H1 (cell line): ENCODE results near the gene RSAD2.
A peak's percentile ranks its signal among the peaks of the same experiment; 100 is the strongest.

Experiments used
- CTCF ChIP-seq, 3 experiments: IDR thresholded peaks; 1 replicate in 2 of 3; 2 replicates in 1 of 3; pipeline versions ENCODE4 v1.5.1 to v1.6.1; 2011; ENCODE audit warnings: low read length in 3 of 3, mild to moderate bottlenecking in 3 of 3, inconsistent platforms in 2 of 3, low read depth in 1 of 3, moderate library complexity in 1 of 3; ENCODE audit not compliant: insufficient read depth in 1 of 3; ENCODE audit errors: control extremely low read depth in 1 of 3
- JUND ChIP-seq: IDR thresholded peaks from 2 replicates; pipeline ENCODE4 v1.6.1; 2011; ENCODE audit warnings: mild to moderate bottlenecking, improper control_type of control experiment, low read length
- MAFK ChIP-seq: IDR thresholded peaks from 2 replicates; pipeline ENCODE4 v1.6.1; 2012; ENCODE audit warnings: low read depth, mild to moderate bottlenecking, improper control_type of control experiment, low read length
- POLR2A ChIP-seq, 2 experiments: IDR thresholded peaks; 1 replicate in 1 of 2; 2 replicates in 1 of 2; pipeline ENCODE4 v1.6.1; 2011; ENCODE audit warnings: low read depth in 2 of 2, low read length in 2 of 2, mild to moderate bottlenecking in 2 of 2; ENCODE audit errors: control extremely low read depth in 1 of 2
- POLR2AphosphoS5 ChIP-seq: IDR thresholded peaks from 2 replicates; pipeline ENCODE4 v1.6.1; 2011; ENCODE audit warnings: low read depth, low read length
- RAD21 ChIP-seq, 2 experiments: IDR thresholded peaks in 1 of 2; conservative IDR thresholded peaks in 1 of 2; 2 replicates each; pipeline ENCODE4 v1.6.1; 2011; ENCODE audit warnings: low read depth in 2 of 2, low read length in 2 of 2, improper control_type of control experiment in 1 of 2, inconsistent platforms in 1 of 2, mild to moderate bottlenecking in 1 of 2, moderate library complexity in 1 of 2
- RFX5 ChIP-seq: IDR thresholded peaks from 2 replicates; pipeline ENCODE4 v1.6.1; 2011; ENCODE audit warnings: low read depth, low read length, improper control_type of control experiment, borderline replicate concordance
- SIN3A ChIP-seq, 2 experiments: IDR thresholded peaks in 1 of 2; conservative IDR thresholded peaks in 1 of 2; 2 replicates each; pipeline ENCODE4 v1.6.1; 2011 to 2012; ENCODE audit warnings: low read length in 2 of 2, improper control_type of control experiment in 1 of 2, low read depth in 1 of 2, mild to moderate bottlenecking in 1 of 2

- no peak for TF ChIP-seq SIN3A (conservative IDR thresholded peaks at IDR 0.05 in 1 of 2, IDR thresholded peaks at IDR 0.05 in 1 of 2; ENCODE audit: low read depth in 1 of 2, low read length in 2 of 2)
- no peak for TF ChIP-seq MAFK
- TF ChIP-seq POLR2A (IDR thresholded peaks at IDR 0.05; ENCODE audit: control extremely low read depth in 1 of 2, low read depth in 2 of 2, low read length in 2 of 2) = no peak
- peak in 2 of 3 experiments; percentile 22 to 31; a peak in 2 of 4 replicates for TF ChIP-seq CTCF (IDR thresholded peaks at IDR 0.05; ENCODE audit: control extremely low read depth in 1 of 3, insufficient read depth in 1 of 3, low read depth in 1 of 3, low read length in 3 of 3)
- TF ChIP-seq JUND = no peak
- TF ChIP-seq RFX5 = no peak
- TF ChIP-seq RAD21 (IDR thresholded peaks at IDR 0.05 in 1 of 2, conservative IDR thresholded peaks at IDR 0.05 in 1 of 2; ENCODE audit: low read depth in 2 of 2, low read length in 2 of 2) = peak; percentile 37 to 48
- TF ChIP-seq POLR2AphosphoS5 = no peak
Measured at GRCh38 chr2:6922201-6922656, 44.7 kb downstream of the RSAD2 start.
